HepG2 (cell line): ENCODE measurements around the gene SMAP2. TPM values are rescaled to one million over a fixed set of nuclear protein-coding genes. Genes with fewer than 3 reads are reported as not detected.

Experiments used
- ZBED4 ChIP-seq: sonication (generic); formaldehyde crosslinking; IDR thresholded peaks from 2 replicates; pipeline ENCODE4 v1.4.0; 2020; ENCODE audit warnings: missing genetic modification reagents, borderline replicate concordance
- ZNF407 ChIP-seq: sonication (generic); formaldehyde crosslinking; IDR thresholded peaks from one replicate; pipeline ENCODE4 v1.5.1; 2020; ENCODE audit warnings: mild to moderate bottlenecking, missing genetic modification reagents; ENCODE audit errors: not compliant biosample characterization
- ZNF577 ChIP-seq: sonication (generic); formaldehyde crosslinking; IDR thresholded peaks from 2 replicates; pipeline ENCODE4 v1.4.0; 2020; ENCODE audit warnings: mild to moderate bottlenecking, low read depth, missing genetic modification reagents, borderline replicate concordance
- ZNF777 ChIP-seq: sonication (generic); formaldehyde crosslinking; IDR thresholded peaks from 2 replicates; pipeline ENCODE4 v1.4.0; 2020; ENCODE audit warnings: missing genetic modification reagents
- polyA plus RNA-seq, 8 experiments: library from polyadenylated mRNA; depleted of rRNA in 3 of 8; stranded (reverse) in 7 of 8; unstranded in 1 of 8; fragments of >200 nt; fragmentation: Illumina TruSeq in 4 of 8; extraction: Trizol in 4 of 8; gene quantifications; 2 replicates each; pipeline versions ENCODE4 v1.2.1 to v1.2.3, GENCODE V29; 2011 to 2016; ENCODE audit warnings: low read depth in 4 of 8, missing spikeins in 1 of 8, mixed read lengths in 1 of 8; ENCODE audit not compliant: insufficient read depth in 1 of 8
- total RNA-seq, 5 experiments: library from RNA; depleted of rRNA; stranded (reverse); fragments of >200 nt; fragmentation: Illumina TruSeq; extraction: Trizol; gene quantifications; 2 replicates each; pipeline ENCODE4 v1.2.3, GENCODE V29; 2016; ENCODE audit warnings: low read depth in 1 of 5
- TF ChIP-seq, protein P1 (sequence below): sonication (generic); formaldehyde crosslinking; IDR thresholded peaks from 2 replicates; pipeline ENCODE4 v1.4.0; 2020; ENCODE audit warnings: missing genetic modification reagents
- TF ChIP-seq, protein P2 (sequence below), 2 experiments: sonication (generic) in 1 of 2; formaldehyde crosslinking in 1 of 2; IDR thresholded peaks; 2 replicates each; pipeline versions ENCODE4 v1.4.0 to v1.6.1; 2016 to 2020; ENCODE audit warnings: borderline replicate concordance in 1 of 2, low read depth in 1 of 2, mild to moderate bottlenecking in 1 of 2, missing genetic modification reagents in 1 of 2

SMAP2 gene
- total and polyA plus RNA-seq, 2 of the 13 experiments (the other 11 are each of a cell fraction or from before 2014, with no cell fraction given): 19.0 to 22.3 TPM

- TF ChIP-seq ZNF407 (CRISPR knock-in tag): no peak
- no peak for TF ChIP-seq ZNF777 (CRISPR knock-in tag)
- TF ChIP-seq, protein P1, sequence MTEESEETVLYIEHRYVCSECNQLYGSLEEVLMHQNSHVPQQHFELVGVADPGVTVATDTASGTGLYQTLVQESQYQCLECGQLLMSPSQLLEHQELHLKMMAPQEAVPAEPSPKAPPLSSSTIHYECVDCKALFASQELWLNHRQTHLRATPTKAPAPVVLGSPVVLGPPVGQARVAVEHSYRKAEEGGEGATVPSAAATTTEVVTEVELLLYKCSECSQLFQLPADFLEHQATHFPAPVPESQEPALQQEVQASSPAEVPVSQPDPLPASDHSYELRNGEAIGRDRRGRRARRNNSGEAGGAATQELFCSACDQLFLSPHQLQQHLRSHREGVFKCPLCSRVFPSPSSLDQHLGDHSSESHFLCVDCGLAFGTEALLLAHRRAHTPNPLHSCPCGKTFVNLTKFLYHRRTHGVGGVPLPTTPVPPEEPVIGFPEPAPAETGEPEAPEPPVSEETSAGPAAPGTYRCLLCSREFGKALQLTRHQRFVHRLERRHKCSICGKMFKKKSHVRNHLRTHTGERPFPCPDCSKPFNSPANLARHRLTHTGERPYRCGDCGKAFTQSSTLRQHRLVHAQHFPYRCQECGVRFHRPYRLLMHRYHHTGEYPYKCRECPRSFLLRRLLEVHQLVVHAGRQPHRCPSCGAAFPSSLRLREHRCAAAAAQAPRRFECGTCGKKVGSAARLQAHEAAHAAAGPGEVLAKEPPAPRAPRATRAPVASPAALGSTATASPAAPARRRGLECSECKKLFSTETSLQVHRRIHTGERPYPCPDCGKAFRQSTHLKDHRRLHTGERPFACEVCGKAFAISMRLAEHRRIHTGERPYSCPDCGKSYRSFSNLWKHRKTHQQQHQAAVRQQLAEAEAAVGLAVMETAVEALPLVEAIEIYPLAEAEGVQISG (CRISPR knock-in tag): no peak
- TF ChIP-seq ZNF577 (CRISPR knock-in tag): no peak
- TF ChIP-seq, protein P2, sequence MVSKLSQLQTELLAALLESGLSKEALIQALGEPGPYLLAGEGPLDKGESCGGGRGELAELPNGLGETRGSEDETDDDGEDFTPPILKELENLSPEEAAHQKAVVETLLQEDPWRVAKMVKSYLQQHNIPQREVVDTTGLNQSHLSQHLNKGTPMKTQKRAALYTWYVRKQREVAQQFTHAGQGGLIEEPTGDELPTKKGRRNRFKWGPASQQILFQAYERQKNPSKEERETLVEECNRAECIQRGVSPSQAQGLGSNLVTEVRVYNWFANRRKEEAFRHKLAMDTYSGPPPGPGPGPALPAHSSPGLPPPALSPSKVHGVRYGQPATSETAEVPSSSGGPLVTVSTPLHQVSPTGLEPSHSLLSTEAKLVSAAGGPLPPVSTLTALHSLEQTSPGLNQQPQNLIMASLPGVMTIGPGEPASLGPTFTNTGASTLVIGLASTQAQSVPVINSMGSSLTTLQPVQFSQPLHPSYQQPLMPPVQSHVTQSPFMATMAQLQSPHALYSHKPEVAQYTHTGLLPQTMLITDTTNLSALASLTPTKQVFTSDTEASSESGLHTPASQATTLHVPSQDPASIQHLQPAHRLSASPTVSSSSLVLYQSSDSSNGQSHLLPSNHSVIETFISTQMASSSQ (IDR thresholded peaks at IDR 0.05; ENCODE audit: low read depth): no peak
- TF ChIP-seq, protein P2 (CRISPR knock-in tag; IDR thresholded peaks at IDR 0.05; ENCODE audit: borderline replicate concordance): no peak
- TF ChIP-seq ZBED4 (CRISPR knock-in tag): no peak
These were observed 7.3 kb downstream of the SMAP2 start (continued) for GRCh38 chr1:40380817-40381216.
